Loucy (cell line): ENCODE results near the gene EVA1B.

Experiments used
- EZH2phosphoT487 ChIP-seq: fragments of 200-600 bp; IDR thresholded peaks from 2 replicates; pipeline ENCODE4 v1.6.1; 2018; ENCODE audit warnings: antibody characterized with exemption, mild to moderate bottlenecking, moderate library complexity, borderline replicate concordance
- TF ChIP-seq, protein P1 (sequence below): fragments of 200-600 bp; sonication (generic); conservative IDR thresholded peaks from 2 replicates; pipeline ENCODE4 v1.5.1; 2014; ENCODE audit warnings: mild to moderate bottlenecking, antibody characterized with exemption, low read length

DNA sequence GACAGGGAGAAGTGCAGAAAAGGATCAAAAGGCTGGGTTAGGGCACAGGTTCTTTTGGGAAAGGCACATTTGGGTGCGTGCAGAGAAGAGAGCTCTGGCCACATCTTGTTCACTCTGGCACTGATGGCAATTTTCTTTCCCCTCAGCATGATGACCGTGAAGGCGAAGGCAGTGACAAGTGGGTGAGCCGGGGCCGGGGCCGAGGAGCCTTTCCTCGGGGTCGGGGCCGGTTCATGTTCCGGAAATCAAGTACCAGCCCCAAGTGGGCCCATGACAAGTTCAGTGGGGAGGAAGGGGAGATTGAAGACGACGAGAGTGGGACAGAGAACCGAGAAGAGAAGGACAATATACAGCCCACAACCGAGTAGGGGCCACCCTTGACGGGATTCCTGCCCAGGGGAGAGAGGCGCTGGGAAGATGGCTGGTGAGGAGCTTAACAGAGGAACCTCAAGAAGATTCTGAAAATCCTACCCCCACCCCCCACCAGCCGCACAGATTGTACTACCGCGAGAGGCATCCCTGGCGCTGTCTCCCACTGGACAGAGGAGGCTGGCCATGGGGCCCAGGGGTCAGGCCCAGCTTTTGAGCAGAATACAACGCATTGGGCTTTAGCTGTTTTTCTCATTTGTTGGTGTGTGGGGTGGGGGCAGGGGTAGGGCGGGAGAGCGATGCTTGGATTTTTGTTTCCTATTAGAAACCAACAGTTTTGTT lies 19.6 kb downstream of the EVA1B start:
- TF ChIP-seq, protein P1, sequence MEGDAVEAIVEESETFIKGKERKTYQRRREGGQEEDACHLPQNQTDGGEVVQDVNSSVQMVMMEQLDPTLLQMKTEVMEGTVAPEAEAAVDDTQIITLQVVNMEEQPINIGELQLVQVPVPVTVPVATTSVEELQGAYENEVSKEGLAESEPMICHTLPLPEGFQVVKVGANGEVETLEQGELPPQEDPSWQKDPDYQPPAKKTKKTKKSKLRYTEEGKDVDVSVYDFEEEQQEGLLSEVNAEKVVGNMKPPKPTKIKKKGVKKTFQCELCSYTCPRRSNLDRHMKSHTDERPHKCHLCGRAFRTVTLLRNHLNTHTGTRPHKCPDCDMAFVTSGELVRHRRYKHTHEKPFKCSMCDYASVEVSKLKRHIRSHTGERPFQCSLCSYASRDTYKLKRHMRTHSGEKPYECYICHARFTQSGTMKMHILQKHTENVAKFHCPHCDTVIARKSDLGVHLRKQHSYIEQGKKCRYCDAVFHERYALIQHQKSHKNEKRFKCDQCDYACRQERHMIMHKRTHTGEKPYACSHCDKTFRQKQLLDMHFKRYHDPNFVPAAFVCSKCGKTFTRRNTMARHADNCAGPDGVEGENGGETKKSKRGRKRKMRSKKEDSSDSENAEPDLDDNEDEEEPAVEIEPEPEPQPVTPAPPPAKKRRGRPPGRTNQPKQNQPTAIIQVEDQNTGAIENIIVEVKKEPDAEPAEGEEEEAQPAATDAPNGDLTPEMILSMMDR: no peak
- no peak for TF ChIP-seq EZH2phosphoT487
